DOHH2 (cell line): ENCODE measurements around the gene IKBIP.

Source experiments
- H3F3A ChIP-seq: fragments of 200-600 bp; sonication (generic), shearing (Covaris generic); 2 replicates; pipeline ENCODE4 v1.6.0; 2016; ENCODE audit warnings: antibody characterized with exemption, mild to moderate bottlenecking; ENCODE audit not compliant: control insufficient read depth, insufficient read depth
- H3K27ac ChIP-seq: fragments of 200-600 bp; sonication (generic); 2 replicates; pipeline ENCODE4 v1.5.1; 2014; ENCODE audit warnings: low read depth, mild to moderate bottlenecking, low read length, moderate library complexity
- H3K27me3 ChIP-seq: fragments of 200-600 bp; sonication (generic); 2 replicates; pipeline ENCODE4 v1.6.1; 2014; ENCODE audit warnings: mild to moderate bottlenecking, low read length, mixed read lengths; ENCODE audit not compliant: control insufficient read depth
- H3K36me3 ChIP-seq: fragments of 200-600 bp; sonication (generic); 2 replicates; pipeline ENCODE4 v1.6.1; 2014; ENCODE audit warnings: mild to moderate bottlenecking, low read length, moderate library complexity, mixed read lengths; ENCODE audit not compliant: control insufficient read depth
- H3K4me1 ChIP-seq: fragments of 200-600 bp; sonication (generic); 2 replicates; pipeline ENCODE4 v1.6.1; 2014; ENCODE audit warnings: mild to moderate bottlenecking, low read length, mixed read lengths; ENCODE audit not compliant: control insufficient read depth
- H3K4me2 ChIP-seq: fragments of 200-600 bp; sonication (generic); 2 replicates; pipeline ENCODE4 v1.6.0; 2014; ENCODE audit warnings: mild to moderate bottlenecking, low read length, moderate library complexity
- H3K4me3 ChIP-seq: fragments of 200-600 bp; sonication (generic); 2 replicates; pipeline ENCODE4 v1.5.1; 2014; ENCODE audit warnings: mild to moderate bottlenecking, low read length, mixed read lengths
- H3K79me2 ChIP-seq: fragments of 200-600 bp; sonication (generic); 2 replicates; pipeline ENCODE4 v1.6.1; 2014; ENCODE audit warnings: mild to moderate bottlenecking, low read length, mixed read lengths; ENCODE audit not compliant: control insufficient read depth
- H3K9me2 ChIP-seq: fragments of 200-600 bp; sonication (generic); replicated peaks from 2 replicates; pipeline ENCODE4 v1.6.1; 2014; ENCODE audit warnings: mild to moderate bottlenecking, low read length, mixed read lengths; ENCODE audit not compliant: control insufficient read depth
- H3K9me3 ChIP-seq: fragments of 200-600 bp; sonication (generic); 2 replicates; pipeline ENCODE4 v1.6.1; 2014; ENCODE audit warnings: antibody characterized with exemption, low read length, mixed read lengths; ENCODE audit not compliant: control insufficient read depth, insufficient read depth
- H4K20me1 ChIP-seq: fragments of 200-600 bp; sonication (generic); 2 replicates; pipeline ENCODE4 v1.6.0; 2014; ENCODE audit warnings: low read depth, mild to moderate bottlenecking, antibody characterized with exemption, low read length, moderate library complexity; ENCODE audit not compliant: control insufficient read depth, insufficient read depth
- EZH2phosphoT487 ChIP-seq: fragments of 200-600 bp; sonication (generic); IDR thresholded peaks from 2 replicates; pipeline ENCODE4 v1.6.1; 2017; ENCODE audit warnings: borderline replicate concordance, mild to moderate bottlenecking, antibody characterized with exemption, low read length, moderate library complexity, mixed read lengths
- TF ChIP-seq, protein P1 (sequence below): fragments of 200-600 bp; sonication (generic); IDR thresholded peaks from one replicate; pipeline ENCODE4 v1.5.1; 2014; ENCODE audit warnings: antibody characterized with exemption, mild to moderate bottlenecking, low read depth, low read length; ENCODE audit not compliant: poor library complexity, severe bottlenecking

IKBIP gene

GRCh38 chr12:98684199-98684598 is 39.6 kb upstream of the IKBIP start:
- no peaks in the 10 kb centered on the region for H3K27me3 ChIP-seq
- H4K20me1 ChIP-seq: no peaks in the 10 kb centered on the region
- H3K9me2 ChIP-seq: no peaks in the 10 kb centered on the region
- H3K4me1 ChIP-seq: no peaks in the 10 kb centered on the region
- H3K4me3 ChIP-seq: no peak overlapping the region
- no peaks in the 10 kb centered on the region for H3K79me2 ChIP-seq
- H3K9me3 ChIP-seq: no peaks in the 10 kb centered on the region
- TF ChIP-seq, protein P1, sequence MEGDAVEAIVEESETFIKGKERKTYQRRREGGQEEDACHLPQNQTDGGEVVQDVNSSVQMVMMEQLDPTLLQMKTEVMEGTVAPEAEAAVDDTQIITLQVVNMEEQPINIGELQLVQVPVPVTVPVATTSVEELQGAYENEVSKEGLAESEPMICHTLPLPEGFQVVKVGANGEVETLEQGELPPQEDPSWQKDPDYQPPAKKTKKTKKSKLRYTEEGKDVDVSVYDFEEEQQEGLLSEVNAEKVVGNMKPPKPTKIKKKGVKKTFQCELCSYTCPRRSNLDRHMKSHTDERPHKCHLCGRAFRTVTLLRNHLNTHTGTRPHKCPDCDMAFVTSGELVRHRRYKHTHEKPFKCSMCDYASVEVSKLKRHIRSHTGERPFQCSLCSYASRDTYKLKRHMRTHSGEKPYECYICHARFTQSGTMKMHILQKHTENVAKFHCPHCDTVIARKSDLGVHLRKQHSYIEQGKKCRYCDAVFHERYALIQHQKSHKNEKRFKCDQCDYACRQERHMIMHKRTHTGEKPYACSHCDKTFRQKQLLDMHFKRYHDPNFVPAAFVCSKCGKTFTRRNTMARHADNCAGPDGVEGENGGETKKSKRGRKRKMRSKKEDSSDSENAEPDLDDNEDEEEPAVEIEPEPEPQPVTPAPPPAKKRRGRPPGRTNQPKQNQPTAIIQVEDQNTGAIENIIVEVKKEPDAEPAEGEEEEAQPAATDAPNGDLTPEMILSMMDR: no peak
- no peak for TF ChIP-seq EZH2phosphoT487
- H3K36me3 ChIP-seq: peaks cover 56% of the 10 kb centered on the region
- no peaks in the 10 kb centered on the region for H3F3A ChIP-seq
- H3K27ac ChIP-seq: no peak overlapping the region
- H3K4me2 ChIP-seq: no peak overlapping the region

- Histone ChIP-seq H3K4me2 (no peak overlapping the region), H3K9me3 (no peaks in the 10 kb centered on the region), H3K4me3 (no peak overlapping the region), H3F3A (no peaks in the 10 kb centered on the region), H3K79me2 (no peaks in the 10 kb centered on the region), H3K36me3 (peaks cover 60% of the 10 kb centered on the region), H3K4me1 (no peaks in the 10 kb centered on the region), H3K27me3 (no peaks in the 10 kb centered on the region), H3K27ac (no peak overlapping the region), H4K20me1 (no peaks in the 10 kb centered on the region), H3K9me2 (no peaks in the 10 kb centered on the region)
- no peak for TF ChIP-seq EZH2phosphoT487
- TF ChIP-seq, protein P1: no peak
Observed at GRCh38 chr12:98679611-98680005, 35.0 kb upstream of the IKBIP start.

DNA sequence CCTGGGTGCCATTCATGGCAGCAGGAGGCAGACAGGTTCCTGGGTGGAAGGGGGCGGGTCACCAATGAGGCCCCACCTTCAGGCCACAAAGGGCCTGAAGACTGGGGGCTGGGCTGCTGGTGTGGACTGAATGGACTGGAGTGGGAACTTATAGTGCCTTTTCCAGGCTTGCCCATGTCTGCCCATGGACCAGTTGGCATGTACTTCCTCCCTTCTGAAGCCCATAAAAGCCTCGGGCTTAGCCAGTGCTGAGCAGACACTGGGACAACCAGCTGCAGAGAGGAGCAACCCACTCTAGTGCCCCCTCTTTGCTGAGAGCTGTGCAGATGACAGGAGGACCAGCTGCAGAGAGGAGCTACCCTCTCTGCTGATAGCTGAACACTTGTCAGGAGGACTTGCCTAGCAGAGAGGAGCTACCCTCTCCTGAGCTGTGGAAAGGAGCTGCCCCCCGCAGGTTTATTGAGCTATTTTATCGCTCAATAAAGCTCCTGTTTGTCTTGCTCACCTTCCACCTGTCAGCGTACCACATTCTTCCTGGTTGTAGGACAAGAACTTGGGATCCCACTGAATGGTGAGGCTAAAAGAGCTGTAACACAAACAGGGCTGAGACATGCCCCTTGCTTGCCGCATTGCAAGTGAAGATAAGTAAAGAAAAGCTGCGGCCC is 34.5 kb upstream of the IKBIP start:
- H3K36me3 ChIP-seq: peaks cover 59% of the 10 kb centered on the region
- no peaks in the 10 kb centered on the region for H4K20me1 ChIP-seq

More for the DNA sequence above, 34.5 kb upstream of the IKBIP start:
- no peak for TF ChIP-seq EZH2phosphoT487
- TF ChIP-seq, protein P1: no peak
- Histone ChIP-seq H3K4me3 (no peak overlapping the region), H3F3A (no peaks in the 10 kb centered on the region), H3K4me1 (no peaks in the 10 kb centered on the region), H3K27ac (no peak overlapping the region), H3K79me2 (no peaks in the 10 kb centered on the region), H3K27me3 (no peaks in the 10 kb centered on the region), H3K9me3 (no peaks in the 10 kb centered on the region), H3K9me2 (no peaks in the 10 kb centered on the region), H3K4me2 (no peak overlapping the region)
